GM21526 (cell line): Measurements from ENCODE around the gene EPB41L4B.
A peak's percentile ranks its signal among the peaks of the same experiment; 100 is the strongest.

Experiments
- ATAC-seq: cut with Tn5 transposase; IDR thresholded peaks from one replicate; pipeline ENCODE4 v1.9.1; 2021; ENCODE audit warnings: moderate library complexity; ENCODE audit not compliant: unreplicated experiment, low FRiP score

The EPB41L4B gene

GRCh38 chr9:109171926-109172325, 148.9 kb downstream of the EPB41L4B start:
- ATAC-seq = no peak

DNA sequence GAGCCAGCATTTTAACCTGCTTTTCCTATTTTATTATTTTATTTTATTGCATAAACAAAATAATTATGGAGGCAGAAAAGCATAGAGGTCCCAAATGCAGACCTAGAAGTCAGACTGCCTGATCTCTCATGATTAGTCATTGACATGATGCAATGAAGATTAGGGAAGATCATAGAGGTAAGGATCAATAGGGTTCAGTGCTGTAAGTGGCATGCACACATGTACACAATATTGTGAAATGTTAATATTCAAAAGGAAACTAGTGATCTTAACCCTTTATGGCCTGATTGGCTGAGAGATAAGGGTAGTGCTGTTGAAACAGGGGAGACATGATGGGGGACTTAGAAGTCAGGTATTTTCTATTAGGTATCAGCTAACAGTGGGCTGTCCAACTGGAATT, 152.7 kb downstream of the EPB41L4B start:
- no peak for ATAC-seq

GRCh38 chr9:109167716-109168115, 153.1 kb downstream of the EPB41L4B start:
- no peak for ATAC-seq

DNA sequence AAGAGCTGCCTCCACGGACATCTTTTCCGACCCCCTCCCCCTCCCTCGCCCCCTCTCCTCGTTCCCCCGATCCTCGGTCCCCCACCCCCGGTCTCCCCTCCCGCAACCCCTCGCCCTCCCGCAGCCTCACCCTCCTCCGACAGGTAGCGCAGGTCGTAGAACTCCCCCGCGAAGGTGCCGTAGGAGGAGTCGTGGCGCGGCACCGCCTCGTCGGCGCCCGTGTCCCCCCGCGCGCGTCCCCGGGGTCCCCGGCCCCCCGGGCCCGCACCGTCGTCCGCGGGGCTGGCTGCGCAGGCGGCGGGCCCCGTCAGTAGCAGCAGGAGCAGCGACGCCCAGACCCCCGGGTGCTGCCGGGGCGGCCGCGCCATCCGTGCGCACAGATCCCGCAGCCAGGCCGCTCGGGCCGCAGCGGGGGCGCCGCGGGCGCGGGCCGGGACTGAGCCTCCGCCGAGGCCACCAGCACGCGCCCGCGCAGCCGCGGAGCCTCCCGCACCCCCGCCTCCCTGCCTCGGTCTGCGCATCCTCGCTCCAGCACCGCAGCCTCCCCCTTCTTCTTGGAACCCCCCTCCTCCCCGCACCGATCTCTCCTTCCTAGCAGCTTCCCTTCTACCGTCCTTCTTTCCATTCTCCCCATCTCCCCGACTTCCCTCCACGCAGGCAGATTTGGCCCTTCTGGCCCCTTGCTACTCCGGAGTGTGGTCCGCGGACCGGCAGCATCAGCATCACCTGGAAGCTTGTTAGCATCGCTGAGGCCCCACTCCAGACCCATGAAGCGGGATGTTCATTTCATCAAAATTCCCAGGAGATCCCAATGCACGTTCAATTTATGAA, 153.9 kb downstream of the EPB41L4B start, which contains the start of gene FRRS1L:
TSS of gene FRRS1L (minus strand) at position 479 of the 831 bp plus-strand sequence. CDS start at position 368, 111 bp downstream.
- no peak for ATAC-seq

- no peak for ATAC-seq
Observed at GRCh38 chr9:109166171-109166770, 154.6 kb downstream of the EPB41L4B start.

DNA sequence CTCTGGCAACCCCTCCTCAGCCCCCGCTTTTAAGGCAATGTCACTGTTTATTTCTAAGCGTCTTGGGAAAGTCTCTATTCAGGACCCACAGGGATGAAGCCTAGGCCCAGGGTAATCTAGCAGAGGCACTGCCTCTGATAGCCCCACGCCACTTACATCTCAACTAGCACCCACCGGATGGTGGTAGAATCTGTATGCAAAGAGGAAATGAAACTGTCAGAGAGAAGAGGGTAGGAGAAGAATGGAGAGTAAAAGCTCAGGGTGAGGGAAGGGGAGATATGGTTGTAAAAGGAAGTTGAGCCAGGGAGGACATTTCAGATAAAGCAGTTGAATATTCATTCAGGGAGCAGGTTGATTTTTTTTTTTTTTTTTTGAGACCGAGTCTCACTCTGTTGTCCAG, 156.8 kb downstream of the EPB41L4B start:
- peak; percentile 52 for ATAC-seq

- ATAC-seq = no peak
Observed at GRCh38 chr9:109163194-109163593, 157.7 kb downstream of the EPB41L4B start.

DNA sequence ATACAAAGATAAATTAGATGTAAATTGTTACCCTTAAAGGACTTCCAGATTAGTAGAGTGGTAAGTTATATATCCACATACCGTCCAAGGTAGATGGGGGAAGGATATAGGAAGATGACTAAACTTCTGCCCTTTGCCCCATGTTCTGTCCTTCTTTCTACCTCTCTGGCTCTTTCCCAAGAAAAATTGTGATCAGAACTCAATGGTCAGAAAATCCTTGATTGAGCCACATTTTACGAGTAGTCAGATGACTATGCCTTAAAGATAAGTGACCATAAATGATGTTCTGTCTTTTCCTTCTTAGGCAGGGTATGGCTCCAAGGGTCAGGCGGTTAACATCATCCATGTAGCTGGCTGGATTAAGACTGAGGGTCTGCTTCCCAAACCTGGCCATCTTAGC, 158.2 kb downstream of the EPB41L4B start:
- no peak for ATAC-seq

DNA sequence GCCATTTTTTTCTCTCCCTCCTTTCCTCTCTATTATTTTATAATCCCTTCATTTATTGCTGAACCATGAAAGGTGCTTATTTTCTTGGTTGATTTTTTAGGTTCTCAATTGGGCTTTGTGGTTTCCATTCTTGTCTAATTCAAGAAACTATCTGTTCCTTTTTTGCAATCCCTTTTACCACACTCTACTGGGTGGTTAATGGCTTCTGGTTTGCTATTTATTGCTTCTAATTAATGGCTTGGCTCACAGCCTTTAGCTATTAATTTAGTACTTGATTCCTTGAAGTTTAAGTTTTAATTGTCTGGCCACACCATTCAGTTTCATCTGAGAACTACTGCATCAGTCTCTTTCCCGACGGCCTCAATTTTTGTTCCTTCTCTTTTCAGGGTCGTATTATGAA, 159.4 kb downstream of the EPB41L4B start:
- no peak for ATAC-seq

- ATAC-seq = no peak
Observed at GRCh38 chr9:109159583-109159982, 161.3 kb downstream of the EPB41L4B start.

DNA sequence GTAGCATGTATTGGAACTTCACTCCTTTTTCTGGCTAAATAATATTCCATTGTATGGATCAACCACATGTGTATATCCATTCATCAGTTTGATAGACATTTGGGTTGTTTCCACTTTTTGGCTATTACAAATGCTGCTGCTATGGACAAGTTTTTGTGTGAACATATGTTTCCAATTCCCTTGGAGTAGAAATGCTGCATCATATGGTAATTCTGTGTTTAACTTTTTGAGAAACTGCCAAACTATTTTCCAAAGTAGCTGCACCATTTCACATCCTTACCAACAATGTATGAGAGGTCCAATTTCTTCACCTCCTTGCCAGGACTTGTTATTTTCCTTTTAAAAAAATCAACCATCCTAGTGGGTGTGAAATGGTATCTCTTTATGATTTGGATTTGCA, 162.2 kb downstream of the EPB41L4B start:
- ATAC-seq = no peak

DNA sequence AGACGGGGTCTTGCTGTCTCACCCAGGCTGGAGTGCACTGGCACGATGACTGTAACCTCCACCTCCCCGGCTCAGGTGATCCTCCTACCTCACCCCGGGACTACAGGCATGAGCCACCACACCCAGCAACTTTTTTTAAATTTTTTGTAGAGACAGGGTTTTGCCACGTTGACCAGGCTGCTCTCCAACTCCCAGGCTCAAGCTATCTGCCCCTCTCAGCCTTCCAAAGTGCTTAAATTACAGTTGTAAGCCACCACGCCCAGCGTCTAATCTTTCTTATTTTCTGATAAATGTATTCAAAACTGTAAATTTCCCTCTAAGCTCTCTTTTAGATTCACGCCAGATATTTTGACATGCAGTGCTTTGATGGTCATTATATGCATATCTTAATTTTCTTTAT, 164.2 kb downstream of the EPB41L4B start:
- no peak for ATAC-seq

DNA sequence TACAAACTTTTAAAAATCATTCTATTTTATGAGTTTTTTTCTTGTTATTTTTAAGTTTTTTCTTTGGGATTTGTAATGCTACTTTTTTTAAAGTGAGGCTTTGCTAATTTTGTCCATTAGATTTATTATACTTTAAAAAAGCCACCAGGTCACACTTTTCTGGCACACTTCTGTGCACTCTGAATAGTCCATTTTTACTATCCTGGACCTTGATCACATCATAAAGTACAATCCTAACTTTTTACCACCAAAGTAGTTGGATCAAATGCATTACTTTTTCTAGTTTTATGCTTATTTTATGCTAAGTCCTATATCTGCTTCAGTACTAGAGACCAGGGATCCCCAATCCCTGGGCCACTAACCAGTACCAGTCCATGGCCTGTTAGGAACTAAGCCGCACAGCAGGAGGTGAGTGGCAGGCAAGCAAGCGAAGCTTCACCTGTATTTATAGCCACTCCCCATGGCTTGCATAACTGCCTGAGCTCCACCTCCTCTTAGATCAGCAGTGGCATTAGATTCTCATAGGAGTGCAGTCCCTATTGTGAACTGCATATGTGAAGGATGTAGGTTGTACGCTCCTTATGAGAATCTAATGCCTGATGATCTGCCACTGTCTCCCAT, 169.8 kb downstream of the EPB41L4B start:
- ATAC-seq = no peak

DNA sequence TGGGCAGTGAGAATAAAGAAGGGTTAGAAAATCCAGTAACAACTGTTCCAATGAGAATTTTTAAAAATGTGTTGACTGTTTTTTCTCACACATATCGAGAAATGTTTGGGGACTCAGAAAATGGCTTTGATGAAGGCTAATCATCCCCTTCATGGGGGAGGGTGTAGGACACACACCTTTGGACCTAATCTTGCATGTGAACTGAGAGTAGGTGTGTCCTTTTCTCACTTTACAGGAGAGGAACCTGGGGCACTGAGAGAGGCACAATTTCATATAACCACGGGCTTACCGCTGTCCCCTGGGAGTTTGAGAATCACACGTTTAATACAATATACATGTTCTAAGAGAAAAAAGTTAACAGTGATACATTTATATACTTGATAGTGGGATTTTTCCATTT, 171.1 kb downstream of the EPB41L4B start:
- no peak for ATAC-seq

DNA sequence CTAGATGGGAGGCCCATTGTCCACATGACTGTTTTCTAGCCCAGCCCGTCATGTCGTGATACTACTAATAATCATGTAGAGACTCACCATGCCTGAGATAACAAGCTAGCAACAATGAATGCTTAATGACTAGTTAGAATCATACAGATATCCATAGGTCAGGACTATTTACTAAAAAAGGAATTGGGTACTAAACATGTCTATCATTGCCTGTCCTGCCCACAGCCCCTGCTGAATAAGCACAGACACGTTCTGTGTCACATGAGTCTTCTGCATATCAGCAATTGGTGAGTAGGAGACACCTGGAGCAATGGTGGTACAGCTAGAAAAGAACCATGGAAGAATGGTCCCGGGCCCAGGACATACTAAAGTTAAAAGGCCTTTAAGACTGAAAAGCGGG, 171.8 kb downstream of the EPB41L4B start:
- no peak for ATAC-seq

DNA sequence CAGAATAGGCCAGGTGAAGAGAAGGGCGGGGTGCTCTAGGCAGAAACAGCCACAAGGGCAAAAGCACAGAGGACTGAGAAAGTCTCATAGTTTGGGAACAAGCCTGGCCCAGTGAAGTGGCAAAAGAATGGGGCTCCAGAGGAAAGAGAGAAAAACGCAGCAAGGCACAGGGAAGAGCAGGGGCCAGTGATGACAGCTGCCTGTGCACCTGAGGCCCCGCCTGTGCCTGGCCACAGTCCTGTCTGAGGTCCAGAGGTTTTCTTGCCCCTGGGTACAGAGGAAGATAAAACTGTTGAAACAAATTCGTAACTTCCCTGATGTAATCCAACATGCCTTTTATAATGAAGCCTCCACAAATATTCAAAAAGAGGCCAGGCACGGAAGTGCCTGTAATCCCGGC, 175.8 kb downstream of the EPB41L4B start:
- no peak for ATAC-seq

DNA sequence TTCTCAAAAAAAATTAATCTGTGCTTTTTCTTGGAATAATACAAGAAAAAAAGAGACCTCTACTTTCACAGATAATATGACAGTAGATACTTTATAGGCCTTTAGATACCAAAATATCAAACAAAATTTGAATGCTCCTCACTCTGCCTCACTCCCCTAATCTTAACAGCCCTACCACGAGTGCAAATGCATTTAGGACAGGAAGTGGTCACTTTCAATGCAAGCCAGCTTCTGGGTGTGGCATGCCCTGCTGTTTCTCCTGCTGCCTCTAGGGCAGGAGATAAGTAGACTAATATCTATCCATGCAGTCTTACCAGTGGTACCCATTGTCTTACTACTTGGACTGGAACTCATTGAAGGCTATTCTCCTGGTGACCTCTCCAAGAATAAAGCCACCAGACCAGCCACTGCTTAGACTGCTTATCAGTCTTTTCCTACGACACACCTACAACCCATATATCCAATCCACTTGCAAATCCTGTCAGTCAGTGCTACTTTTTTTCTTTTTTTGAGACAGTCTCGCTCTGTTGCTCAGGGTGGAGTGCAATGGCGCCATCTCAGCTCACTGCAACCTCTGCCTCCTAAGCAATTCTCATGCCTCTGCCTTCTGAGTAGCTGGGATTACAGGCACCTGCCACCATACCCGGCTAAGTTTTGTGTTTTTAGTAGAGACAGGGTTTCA, 176.8 kb downstream of the EPB41L4B start:
- peak; percentile 97 for ATAC-seq

GRCh38 chr9:109141375-109141774, 179.5 kb downstream of the EPB41L4B start:
- no peak for ATAC-seq

- ATAC-seq = no peak
Observed at GRCh38 chr9:109139851-109140250, 181.0 kb downstream of the EPB41L4B start.

- no peak for ATAC-seq
Observed at GRCh38 chr9:109138421-109138820, 182.4 kb downstream of the EPB41L4B start.

DNA sequence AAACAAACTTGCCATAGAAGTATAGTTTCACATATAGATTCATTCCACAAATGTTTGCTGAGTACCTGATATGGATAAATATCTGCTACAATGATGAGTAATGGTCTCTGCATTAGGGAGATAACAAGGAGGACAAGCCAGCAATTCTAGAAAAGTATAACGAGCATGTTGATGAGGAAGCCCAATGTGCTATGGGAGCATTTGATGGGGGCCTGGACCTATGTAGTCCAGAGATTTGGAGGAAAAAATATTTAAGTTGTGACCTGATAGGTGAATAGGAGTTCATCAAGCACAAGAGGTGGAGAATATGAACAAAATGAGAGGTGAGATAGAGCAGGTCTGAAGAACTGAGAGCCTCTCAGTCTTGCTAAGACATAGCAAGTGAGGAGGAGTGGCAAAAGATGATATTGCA, 186.7 kb downstream of the EPB41L4B start:
- no peak for ATAC-seq
